GM18870 (cell line): ENCODE measurements around the gene BRD4.
"Not testable (repeated sequence)": the region's sequence is repeated elsewhere in the genome, so short reads cannot be mapped to it uniquely, and the experiment has no call there.

Source experiments
- ATAC-seq: cut with Tn5 transposase; IDR thresholded peaks from one replicate; pipeline ENCODE4 v1.9.1; 2021; ENCODE audit warnings: moderate library complexity; ENCODE audit not compliant: unreplicated experiment

The BRD4 gene

DNA sequence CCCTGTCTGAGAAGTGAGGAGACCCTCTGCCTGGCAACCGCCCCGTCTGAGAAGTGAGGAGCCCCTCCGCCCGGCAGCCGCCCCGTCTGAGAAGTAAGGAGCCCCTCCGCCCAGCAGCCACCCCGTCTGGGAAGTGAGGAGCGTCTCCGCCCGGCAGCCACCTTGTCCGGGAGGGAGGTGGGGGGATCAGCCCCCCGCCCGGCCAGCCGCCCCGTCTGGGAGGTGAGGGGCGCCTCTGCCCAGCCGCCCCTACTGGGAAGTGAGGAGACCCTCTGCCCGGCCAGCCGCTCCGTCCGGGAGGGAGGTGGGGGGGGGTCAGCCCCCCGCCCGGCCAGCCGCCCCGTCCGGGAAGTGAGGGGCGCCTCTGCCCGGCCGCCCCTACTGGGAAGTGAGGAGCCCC, 30.7 kb upstream of the BRD4 start:
- not testable (repeated sequence) for ATAC-seq

DNA sequence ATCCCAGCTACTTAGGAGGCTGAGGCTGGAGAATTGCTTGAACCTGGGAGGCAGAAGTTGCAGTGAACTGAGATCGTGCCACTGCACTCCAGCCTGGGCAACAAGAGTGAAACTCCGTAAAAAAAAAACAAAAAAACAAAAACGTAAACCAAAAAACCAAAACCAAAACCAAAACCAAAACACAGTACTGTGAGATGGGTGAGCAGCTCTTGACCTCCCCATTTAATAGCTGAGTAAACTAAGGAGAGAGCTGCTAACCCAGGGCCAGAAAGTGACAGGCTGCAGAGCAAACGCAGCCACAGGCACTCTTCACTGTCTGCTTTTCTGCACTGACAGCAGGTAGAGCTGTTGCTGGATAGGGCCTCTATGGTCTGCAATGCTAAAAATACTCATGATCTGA, 27.7 kb upstream of the BRD4 start:
- ATAC-seq, result not testable (repeated sequence)

DNA sequence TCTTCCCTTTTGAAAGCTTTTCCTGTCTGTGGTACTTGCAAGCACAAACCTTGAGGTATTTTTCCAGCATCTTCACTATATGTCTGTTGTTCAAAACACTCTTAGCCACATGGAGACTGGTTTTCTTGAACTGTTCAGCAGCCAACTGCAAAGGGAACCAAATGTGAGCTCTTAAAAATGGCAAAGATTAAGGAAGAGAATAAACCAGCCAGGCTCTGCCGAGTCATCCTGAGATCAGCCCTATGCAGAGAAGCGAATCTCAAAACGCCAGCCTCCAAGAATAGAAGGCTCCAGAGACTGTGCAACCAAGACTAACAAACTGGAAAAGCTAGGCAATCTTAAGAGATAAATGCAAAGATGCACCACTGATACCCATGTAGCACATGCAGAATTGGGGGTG, 26.6 kb upstream of the BRD4 start:
- ATAC-seq, result no peak

DNA sequence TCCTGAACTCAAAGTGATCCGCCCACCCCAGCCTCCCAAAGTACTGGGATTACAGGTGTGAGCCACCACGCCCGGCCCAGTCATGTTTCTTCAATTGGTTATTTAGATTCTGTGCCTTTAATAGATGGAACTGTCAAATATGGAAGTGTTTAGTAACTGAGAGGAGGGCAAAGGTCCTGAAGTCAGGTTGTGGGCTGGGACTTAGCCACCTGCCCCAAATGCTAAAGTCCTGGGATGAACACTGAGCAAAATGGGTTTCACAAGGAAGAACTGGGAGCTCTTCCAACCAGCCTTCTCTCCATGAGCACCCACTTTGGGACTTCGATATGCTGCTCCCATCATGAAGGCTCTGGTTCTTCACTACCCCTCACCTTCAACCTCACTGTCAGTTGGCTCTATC, 25.6 kb upstream of the BRD4 start:
- no peak for ATAC-seq

DNA sequence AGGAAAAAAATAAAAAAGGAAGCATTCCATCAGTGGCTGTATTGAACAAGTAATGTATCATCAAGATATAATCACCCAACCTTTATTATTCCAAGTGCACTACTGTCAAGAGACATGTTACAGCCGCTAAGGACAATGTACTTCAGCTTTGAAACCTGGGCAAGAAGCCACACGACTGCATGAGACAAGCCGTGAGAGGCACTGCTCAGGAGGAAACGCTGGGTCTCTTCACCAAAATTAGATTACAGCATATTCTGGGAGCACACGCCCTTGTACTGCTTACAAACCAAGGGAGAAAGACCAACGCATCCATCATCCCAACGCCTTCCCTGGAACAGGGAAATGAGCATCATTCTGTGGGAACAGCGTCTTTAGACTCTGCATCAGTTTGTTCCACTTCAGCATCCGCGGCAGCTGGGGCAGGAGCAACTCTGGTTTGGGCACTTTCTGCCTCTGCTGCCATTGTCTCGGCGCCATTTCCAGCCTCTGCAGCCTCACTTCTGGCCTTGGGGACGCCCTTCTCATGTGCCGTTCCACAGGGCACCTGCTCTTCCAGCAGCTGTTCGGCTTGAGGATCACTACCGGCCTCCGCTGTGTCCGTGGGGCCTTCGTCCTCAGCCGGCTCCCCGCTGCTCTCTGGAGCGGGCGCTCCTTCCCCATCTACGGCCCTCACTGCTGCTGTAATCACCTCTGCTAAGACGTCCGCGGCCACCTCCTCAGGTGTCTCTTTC, 22.4 kb upstream of the BRD4 start:
- ATAC-seq, result no peak

DNA sequence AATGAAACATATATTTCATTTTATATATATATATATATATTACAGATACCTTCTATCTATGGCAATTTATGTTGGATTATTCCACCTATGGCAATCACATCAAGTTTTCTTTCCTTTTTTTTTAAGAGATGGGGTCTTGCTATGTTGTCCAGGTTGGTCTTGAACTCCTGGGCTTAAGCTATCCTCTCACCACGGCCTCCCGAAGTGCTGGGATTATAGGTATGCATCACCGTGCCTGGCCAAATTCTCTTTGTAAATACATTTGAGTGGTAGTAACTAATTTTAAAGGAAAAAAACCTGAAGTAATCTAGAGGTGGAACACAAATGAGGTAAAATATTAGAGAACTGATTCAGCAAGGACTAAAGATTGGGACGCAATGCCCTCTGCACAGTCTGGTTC, 21.6 kb upstream of the BRD4 start:
- no peak for ATAC-seq

- ATAC-seq, result not testable (repeated sequence)
Measured at GRCh38 chr19:15352535-15352934, 20.2 kb upstream of the BRD4 start.

GRCh38 chr19:15341328-15341727, 9.0 kb upstream of the BRD4 start:
- ATAC-seq, result not testable (repeated sequence)

- ATAC-seq, result no peak
Measured at GRCh38 chr19:15340086-15340485, 7.7 kb upstream of the BRD4 start.

GRCh38 chr19:15337202-15337601, 4.9 kb upstream of the BRD4 start:
- ATAC-seq, result no peak

- ATAC-seq, result not testable (repeated sequence)
Measured at GRCh38 chr19:15335992-15336391, 3.7 kb upstream of the BRD4 start.

DNA sequence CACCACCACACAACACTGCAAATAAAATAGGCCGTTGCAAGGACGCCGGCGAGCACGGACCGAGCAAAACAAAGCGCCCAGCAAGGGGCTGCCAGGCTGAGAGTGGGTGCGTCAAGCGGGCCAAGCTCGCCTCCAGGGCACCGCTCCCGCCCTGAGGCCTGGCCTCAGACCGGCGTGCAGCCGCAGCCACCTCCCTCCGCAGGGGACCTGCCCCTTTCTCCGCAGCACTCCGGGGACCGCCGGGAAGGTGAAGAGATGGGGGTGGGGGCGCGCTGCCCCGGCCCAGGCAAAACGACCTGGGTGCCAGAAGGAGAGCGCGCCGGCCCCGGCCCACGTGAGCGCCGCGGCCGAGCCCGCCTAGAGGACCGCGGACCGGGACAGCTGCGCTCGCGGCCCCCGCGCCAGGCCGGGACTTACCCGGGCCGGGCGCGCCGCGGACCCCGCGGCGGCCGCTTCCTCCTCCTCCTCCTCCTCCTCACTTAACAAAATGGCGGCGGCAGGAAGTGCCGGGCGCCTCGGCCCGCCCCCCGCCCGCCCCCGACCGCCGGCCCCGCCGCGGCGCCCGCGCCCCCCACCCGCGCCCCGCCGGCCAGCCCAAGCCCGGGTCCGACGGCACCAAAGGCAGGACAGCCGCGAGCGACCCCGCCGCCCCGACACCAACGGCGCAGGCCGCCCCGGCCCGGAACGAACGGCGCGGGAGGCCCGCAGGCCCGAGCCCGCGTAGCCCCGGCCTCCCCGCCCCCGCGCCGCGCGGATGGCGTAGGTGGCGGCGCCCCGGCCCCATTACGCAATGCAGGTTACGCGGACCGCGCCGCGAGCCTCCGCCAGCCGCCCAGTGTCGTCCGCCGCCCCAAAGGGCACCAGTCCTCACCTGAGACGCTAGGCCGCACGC, 674 bp downstream of the BRD4 start:
- no peak for ATAC-seq

DNA sequence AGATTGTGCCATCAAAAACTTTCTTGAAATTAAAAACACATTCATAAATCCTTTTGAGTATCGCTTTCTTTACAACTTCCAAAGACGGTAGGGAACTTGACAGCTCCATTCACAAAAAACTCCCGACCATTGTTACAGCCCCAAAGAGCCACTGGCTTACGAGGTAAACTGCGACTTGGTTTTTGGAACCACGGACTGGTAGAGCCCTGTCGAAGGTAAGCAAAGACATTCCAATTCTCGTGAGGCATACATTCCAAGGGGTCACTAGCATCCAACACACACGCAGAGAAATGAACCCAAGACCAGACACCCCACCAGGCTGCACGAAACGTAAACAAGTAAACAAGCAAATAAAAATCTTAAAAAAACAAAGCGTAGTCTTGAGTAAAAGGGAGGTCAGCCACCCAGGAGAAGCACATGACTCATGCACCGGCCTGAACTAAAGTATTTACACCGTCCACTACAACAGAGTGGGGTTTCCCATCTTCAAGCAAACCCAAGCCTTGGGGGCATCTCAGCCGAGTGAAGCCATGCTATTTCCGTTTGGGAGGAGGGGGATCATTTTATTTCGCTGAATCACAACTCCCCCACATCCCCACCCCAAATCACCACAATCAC, 1.4 kb downstream of the BRD4 start:
- ATAC-seq, result no peak

GRCh38 chr19:15328312-15328711, 4.0 kb downstream of the BRD4 start:
- no peak for ATAC-seq

DNA sequence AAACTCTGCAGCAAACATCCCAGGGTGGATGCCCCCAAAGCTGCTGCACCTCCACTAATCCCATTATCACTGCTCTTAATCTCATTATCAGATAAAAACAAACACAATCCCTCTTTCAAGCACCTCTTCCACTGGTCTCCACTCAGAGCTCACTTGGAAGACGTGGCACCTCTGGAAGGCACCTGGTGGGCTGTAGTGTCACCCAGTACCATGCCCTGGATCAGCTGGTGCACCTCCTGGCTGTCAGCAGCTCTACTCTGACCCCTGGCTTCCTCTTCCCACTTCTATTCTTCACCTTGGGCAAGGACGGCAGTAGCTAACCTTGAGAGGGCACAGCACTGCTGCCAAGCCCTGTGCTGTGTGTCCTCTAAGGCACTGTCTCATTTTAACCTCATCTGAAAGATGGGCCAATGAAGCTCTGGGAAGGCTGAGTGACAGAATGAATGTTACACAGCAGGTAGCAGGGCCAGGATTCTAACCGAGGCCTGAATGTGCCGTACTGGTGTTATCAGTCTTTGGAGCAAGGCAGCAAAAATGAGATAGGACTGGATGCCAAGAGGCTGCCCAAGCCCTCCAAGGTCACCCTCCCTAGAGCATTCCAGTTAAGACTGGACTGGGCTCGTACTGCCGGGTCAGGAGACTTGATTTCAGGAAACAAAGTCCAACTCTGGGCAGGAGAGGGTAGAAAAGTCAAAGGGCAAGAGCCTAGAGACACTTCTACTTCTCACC, 7.4 kb downstream of the BRD4 start:
- ATAC-seq, result no peak

DNA sequence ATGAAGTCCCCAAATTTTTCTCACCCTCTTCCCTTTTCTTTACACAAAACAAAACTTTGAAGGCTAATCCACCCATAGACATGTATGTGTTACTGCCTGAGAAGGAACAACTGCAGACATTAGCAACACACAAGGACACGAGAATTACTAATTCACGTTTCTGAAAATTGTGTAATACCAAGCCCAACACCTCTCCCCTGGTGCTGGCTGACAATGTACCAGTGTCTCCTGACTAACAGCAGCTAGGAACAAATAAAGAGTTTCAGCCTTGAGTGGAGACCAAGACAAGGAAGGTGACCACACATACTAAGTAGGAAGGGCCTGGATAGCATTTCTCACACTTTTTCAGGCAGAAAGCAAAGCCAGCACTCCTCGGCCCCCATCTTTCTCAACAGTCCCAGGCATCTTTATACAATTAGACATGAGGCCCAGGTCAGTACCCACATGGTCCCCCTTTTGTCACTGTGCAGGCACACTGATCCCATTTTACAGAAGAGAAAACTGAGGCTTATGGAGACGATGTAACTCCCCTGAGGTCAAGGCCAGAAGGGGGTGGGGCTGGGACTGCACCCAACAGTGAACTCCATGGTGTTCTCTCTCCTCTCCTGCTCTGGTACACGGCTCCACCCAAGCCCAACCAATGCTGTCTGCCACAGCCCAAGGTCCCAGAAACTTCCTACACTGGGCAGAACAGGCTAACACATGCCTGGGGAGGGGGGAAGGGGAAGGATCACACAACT, 8.7 kb downstream of the BRD4 start:
- ATAC-seq, result no peak

- no peak for ATAC-seq
Measured at GRCh38 chr19:15321739-15322138, 10.6 kb downstream of the BRD4 start.

DNA sequence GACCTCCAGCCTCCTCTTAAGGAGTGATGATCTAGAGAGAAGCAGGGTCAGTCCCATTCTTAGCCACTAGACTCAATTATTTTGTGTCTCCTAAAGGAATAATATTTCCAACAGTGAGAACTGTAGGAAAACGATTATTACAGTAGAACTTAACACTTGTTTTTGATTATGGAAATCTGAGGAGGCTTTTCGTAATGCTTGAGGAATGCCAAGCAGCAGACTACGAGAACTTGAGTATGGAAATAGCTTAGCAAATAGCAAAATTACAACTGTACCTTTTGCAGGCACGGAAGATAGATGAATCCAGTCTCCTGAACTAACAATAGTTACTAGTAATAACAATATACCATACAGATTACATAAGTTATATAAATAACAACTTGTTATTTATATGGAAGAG, 12.2 kb downstream of the BRD4 start:
- ATAC-seq, result no peak

DNA sequence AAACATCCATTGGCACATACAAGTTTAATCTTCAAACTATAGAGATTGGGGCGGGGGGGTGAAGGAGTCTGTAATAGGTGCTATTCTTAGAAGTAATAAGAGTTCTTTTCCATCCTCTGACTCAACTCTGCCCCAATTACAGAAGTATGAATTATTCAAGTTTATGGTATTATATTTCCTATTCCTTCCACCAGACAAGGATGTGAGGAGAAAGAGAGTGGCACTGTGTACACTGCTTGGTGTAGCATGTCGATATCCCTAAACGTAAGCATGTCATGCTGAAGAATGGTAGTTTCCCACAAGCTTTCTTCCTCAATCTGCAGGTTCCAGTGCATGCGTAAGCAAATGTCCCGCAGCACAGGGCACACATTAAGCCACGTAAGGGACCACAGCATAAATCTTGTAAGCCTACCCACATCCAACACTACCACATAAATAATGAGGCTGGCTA, 14.1 kb downstream of the BRD4 start:
- no peak for ATAC-seq

DNA sequence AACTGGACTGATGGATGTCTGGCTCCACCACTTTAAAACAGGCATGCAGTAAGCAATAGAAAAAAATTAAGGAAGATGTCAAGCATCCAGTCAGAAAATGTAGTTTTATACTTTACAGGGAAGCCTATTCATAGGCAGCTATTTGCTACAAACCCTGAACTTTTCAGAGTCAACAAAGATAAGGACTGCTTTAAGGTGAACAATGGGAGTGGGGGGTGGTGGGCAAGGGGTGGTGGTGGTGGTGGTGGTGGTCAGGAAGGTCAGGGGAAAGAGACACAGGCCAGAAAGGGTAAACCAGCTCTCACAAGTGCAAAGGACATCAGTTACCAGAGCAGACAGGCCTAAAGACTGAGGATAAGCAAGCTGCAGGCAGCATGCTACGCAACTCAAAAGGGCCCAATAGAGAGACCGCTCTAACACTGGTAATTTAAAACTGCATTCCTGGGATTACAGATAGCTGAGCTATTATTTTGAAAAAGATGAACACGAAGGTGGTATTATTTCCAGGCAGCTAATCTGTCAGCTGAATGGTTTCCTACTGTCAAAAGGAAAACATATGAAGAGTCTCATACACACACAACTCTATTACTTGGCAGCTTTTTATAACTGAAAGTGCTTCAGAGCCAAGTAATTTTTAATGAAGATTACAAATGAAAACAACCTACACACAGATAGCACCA, 14.8 kb downstream of the BRD4 start:
- no peak for ATAC-seq
